Uterus (tissue), 2 donors: ENCODE results near the gene EVL.

Source experiments
- CTCF ChIP-seq, 4 experiments: fragments of 200-600 bp in 2 of 4; fragments of 450-650 bp in 2 of 4; sonication (generic) in 2 of 4; IDR thresholded peaks; one replicate each; pipeline ENCODE4 v1.5.1; 2016 to 2019; ENCODE audit warnings: antibody characterized with exemption in 4 of 4, mild to moderate bottlenecking in 2 of 4, moderate library complexity in 1 of 4
- POLR2A ChIP-seq, 2 donors: fragments of 450-650 bp; IDR thresholded peaks; one replicate each; pipeline ENCODE4 v1.6.1; 2016; ENCODE audit warnings: antibody characterized with exemption in 2 of 2, mild to moderate bottlenecking in 1 of 2, moderate library complexity in 1 of 2

DNA sequence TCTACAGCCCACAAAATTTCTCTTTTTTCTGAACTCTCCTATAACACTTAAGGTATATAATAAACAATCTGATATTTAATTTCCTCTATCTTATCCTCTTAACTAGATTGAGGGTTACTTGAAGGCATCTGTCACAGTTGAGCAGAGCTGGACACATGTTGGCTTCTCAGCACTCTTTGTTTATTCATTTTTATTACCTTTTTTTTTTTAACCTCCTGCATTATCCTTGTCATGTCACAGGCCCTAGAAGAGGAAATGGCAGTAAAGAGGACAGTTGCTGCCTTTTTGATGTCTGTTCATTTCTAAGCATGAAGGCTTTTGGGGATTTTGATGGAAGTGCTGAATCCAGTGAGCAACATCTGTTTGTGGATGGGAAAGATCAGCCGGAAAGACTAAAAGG lies 32.5 kb upstream of the EVL start:
- TF ChIP-seq CTCF (IDR thresholded peaks at IDR 0.05), result no peak
- TF ChIP-seq POLR2A (IDR thresholded peaks at IDR 0.05), result no peak
